ENCODE results near the gene CHST12. TPM values are rescaled to one million over a fixed set of nuclear protein-coding genes. Genes with fewer than 3 reads are reported as not detected.

CHST12 gene
- total and polyA plus RNA-seq, 10 of the 15 experiments (the other 5 are each of a cell fraction or from before 2014, with no cell fraction given), result 0.05 to 14.2 (median 3.3) TPM

DNA sequence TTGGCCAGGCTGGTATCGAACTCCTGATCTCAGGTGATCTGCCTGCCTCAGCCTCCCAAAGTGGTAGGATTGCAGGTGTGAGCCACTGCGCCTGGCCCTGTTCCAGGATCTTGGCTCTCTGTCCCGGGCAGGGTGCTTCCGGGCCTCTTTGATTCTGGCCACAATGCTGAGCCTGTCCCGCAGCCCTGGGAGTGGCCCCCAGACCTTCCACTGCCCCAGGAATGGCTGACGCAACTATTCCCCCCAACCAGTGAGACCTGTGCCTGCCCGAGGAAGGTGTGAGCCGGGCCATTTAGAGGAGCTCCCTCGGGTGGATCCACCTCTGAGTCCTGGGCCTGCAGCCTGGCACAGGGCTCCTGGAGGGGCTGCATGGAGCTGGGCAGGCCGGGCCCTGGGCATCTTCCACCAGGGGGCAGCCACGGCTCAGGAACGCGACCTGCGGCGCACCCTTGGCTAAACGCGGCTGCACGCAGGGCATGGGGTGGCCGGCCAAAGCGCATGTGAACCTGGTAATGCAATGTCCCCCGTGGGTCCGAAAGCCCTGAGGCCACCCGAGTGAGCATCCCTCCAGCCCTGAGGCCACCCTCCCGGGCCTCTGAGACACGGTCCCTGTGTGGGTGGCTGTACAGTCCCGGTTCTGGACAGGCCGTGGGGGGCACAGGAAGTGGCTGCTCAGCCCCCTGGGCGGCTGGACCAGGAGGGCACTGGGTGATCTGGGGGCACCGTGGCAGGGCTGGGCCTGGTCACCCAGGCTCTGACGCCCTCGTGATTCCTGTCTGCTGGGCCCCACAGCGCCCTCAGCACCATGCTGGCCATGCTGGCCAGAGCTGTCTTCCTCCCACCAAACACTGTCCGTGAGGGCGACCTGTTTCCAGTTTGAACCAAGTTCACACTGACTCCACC is 48.0 kb downstream of the CHST12 start (continued):
- TF ChIP-seq, protein P1, sequence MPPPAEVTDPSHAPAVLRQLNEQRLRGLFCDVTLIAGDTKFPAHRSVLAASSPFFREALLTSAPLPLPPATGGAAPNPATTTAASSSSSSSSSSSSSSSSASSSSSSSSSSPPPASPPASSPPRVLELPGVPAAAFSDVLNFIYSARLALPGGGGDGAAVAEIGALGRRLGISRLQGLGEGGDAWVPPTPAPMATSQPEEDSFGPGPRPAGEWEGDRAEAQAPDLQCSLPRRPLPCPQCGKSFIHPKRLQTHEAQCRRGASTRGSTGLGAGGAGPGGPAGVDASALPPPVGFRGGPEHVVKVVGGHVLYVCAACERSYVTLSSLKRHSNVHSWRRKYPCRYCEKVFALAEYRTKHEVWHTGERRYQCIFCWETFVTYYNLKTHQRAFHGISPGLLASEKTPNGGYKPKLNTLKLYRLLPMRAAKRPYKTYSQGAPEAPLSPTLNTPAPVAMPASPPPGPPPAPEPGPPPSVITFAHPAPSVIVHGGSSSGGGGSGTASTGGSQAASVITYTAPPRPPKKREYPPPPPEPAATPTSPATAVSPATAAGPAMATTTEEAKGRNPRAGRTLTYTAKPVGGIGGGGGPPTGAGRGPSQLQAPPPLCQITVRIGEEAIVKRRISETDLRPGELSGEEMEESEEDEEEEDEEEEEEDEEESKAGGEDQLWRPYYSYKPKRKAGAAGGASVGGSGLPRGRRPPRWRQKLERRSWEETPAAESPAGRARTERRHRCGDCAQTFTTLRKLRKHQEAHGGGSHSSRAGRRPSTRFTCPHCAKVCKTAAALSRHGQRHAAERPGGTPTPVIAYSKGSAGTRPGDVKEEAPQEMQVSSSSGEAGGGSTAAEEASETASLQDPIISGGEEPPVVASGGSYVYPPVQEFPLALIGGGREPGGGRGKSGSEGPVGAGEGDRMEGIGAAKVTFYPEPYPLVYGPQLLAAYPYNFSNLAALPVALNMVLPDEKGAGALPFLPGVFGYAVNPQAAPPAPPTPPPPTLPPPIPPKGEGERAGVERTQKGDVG (CRISPR knock-in tag; IDR thresholded peaks at IDR 0.05), result no peak
- no peak for TF ChIP-seq RB1 (IDR thresholded peaks at IDR 0.05; ENCODE audit: borderline replicate concordance)

DNA sequence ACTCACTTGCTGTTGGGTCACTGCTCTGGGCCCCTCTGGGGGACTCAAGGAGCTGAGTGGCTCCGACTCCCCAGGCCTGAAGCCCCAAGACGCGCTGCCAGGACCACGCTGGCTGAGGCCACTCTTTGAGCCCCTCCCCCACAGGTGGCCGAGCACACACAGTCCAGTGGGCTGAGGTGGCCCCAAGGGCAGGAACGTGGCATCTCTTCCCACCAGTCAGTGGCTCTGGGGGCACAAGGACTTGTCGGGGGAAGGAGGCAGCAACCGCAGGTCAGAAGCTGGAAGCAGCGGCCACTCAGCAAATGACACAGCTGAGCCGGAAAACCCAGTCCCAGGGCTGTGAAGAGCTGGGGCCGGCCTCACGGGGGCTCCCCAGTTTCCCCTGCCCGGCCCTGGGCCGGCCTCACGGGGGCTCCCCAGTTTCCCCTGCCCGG is 48.7 kb downstream of the CHST12 start:
- in situ Hi-C loops (cut with MboI), result no loop called here
- no peak for FAIRE-seq

More for the DNA sequence above, 48.7 kb downstream of the CHST12 start:
- no TSS peak for BruUV-seq (replicated peaks)
- H3K79me2 ChIP-seq (ENCODE audit: control insufficient read depth, insufficient read depth, low read length), result no peaks in the 10 kb centered on the region
- ChIA-PET POLR2A (interaction anchor here (0.7 to 2.8 kb wide), 2 partner anchors 17 to 69 kb away, joined by 6 to 8 read pairs; no protein-coding TSS in a partner anchor), CTCF (interaction anchor here (0.6 to 4.4 kb wide), 19 partner anchors 11 to 413 kb away, joined by 3 to 114 read pairs (median 3); partner anchors contain the start of gene TTYH3), SMC1A (ENCODE audit: uncharacterized antibody, unreplicated experiment) (interaction anchor here (1.0 to 3.1 kb wide), 8 partner anchors 12 to 258 kb away, joined by 3 to 21 read pairs (median 4); no protein-coding TSS in a partner anchor), RAD21 (ENCODE audit: unreplicated experiment) (interaction anchor here (0.6 to 4.9 kb wide), 11 partner anchors 18 to 259 kb away, joined by 3 to 42 read pairs (median 3); no protein-coding TSS in a partner anchor)
- intact Hi-C loops (cut with micrococcal nuclease; ENCODE audit: unreplicated experiment), result no loop called here
- H3K27me3 ChIP-seq (replicated peaks in 1 of 2; ENCODE audit: control insufficient read depth in 2 of 2, insufficient read depth in 2 of 2, low read length in 1 of 2), result no peaks in the 10 kb centered on the region
- peak overlapping the region; percentile 83 for H3K4me2 ChIP-seq (ENCODE audit: control insufficient read depth, insufficient read depth)
- no peak overlapping the region for H3K27ac ChIP-seq (ENCODE audit: control insufficient read depth, insufficient read depth)
- H3K36me3 ChIP-seq (ENCODE audit: control insufficient read depth in 2 of 2, insufficient read depth in 2 of 2, low read length in 1 of 2), result no peaks in the 10 kb centered on the region
- DNase-seq (ENCODE audit: low read depth, low spot score), result no peak
- WGBS (ENCODE audit: insufficient coverage, insufficient replicate concordance, low lambda C conversion rate, missing lambda C conversion rate), result 2% methylated on average over 16 of the region's 16 CpGs
- peak overlapping the region; percentile 15; the same call in 1 of the 2 replicates for H3K9ac ChIP-seq (ENCODE audit: control insufficient read depth, insufficient read depth, low read length)
- peak overlapping the region; percentile 54 for H2AFZ ChIP-seq (ENCODE audit: control insufficient read depth, low read depth, low read length)
- no peak overlapping the region; the same call in 1 of the 2 replicates for H3K4me3 ChIP-seq
- no peaks in the 10 kb centered on the region for H4K20me1 ChIP-seq (ENCODE audit: control insufficient read depth, insufficient read depth)
- H3K4me1 ChIP-seq (ENCODE audit: control insufficient read depth, insufficient read depth, low read length), result peaks cover 7% of the 10 kb centered on the region
- peak; percentile 79 for ATAC-seq
- 0 out of 2 replicates have a peak, but pooled peaks have one; percentile 4 for TF ChIP-seq NR2F1 (conservative IDR thresholded peaks at IDR 0.05)
- TF ChIP-seq, protein P2, sequence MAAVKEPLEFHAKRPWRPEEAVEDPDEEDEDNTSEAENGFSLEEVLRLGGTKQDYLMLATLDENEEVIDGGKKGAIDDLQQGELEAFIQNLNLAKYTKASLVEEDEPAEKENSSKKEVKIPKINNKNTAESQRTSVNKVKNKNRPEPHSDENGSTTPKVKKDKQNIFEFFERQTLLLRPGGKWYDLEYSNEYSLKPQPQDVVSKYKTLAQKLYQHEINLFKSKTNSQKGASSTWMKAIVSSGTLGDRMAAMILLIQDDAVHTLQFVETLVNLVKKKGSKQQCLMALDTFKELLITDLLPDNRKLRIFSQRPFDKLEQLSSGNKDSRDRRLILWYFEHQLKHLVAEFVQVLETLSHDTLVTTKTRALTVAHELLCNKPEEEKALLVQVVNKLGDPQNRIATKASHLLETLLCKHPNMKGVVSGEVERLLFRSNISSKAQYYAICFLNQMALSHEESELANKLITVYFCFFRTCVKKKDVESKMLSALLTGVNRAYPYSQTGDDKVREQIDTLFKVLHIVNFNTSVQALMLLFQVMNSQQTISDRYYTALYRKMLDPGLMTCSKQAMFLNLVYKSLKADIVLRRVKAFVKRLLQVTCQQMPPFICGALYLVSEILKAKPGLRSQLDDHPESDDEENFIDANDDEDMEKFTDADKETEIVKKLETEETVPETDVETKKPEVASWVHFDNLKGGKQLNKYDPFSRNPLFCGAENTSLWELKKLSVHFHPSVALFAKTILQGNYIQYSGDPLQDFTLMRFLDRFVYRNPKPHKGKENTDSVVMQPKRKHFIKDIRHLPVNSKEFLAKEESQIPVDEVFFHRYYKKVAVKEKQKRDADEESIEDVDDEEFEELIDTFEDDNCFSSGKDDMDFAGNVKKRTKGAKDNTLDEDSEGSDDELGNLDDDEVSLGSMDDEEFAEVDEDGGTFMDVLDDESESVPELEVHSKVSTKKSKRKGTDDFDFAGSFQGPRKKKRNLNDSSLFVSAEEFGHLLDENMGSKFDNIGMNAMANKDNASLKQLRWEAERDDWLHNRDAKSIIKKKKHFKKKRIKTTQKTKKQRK (IDR thresholded peaks at IDR 0.05; ENCODE audit: low read depth, low read length), result no peak
- TF ChIP-seq DPF2 (IDR thresholded peaks at IDR 0.05), result 0 out of 2 replicates have a peak, but pooled peaks have one; percentile 10
- TF ChIP-seq, protein P3, sequence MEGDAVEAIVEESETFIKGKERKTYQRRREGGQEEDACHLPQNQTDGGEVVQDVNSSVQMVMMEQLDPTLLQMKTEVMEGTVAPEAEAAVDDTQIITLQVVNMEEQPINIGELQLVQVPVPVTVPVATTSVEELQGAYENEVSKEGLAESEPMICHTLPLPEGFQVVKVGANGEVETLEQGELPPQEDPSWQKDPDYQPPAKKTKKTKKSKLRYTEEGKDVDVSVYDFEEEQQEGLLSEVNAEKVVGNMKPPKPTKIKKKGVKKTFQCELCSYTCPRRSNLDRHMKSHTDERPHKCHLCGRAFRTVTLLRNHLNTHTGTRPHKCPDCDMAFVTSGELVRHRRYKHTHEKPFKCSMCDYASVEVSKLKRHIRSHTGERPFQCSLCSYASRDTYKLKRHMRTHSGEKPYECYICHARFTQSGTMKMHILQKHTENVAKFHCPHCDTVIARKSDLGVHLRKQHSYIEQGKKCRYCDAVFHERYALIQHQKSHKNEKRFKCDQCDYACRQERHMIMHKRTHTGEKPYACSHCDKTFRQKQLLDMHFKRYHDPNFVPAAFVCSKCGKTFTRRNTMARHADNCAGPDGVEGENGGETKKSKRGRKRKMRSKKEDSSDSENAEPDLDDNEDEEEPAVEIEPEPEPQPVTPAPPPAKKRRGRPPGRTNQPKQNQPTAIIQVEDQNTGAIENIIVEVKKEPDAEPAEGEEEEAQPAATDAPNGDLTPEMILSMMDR (IDR thresholded peaks at IDR 0.05 in 2 of 3, conservative IDR thresholded peaks at IDR 0.05 in 1 of 3; ENCODE audit: control insufficient read depth in 2 of 3, extremely low read depth in 1 of 3, insufficient read depth in 1 of 3, low read depth in 3 of 3, low read length in 3 of 3), result peak in 2 of 3 experiments; percentile 6 to 15; a peak in 2 of 6 replicates
- H3K9me3 ChIP-seq (replicated peaks; ENCODE audit: control insufficient read depth, insufficient read depth, low read length), result no peaks in the 10 kb centered on the region

Data from GM12878 (cell line).